Stimulated activated CD4-positive, alpha-beta T cell treated with anti-CD3 and anti-CD28 coated beads, Interleukin-4, amount 100 ng/mL, for 24 hours (primary cell): ENCODE measurements around the gene PGM1.
"Not testable (repeated sequence)": the region's sequence is repeated elsewhere in the genome, so short reads cannot be mapped to it uniquely, and the experiment has no call there.

Experiments used
- DNase-seq: peaks from one replicate; pipeline ENCODE4 v3.0.0-alpha.2; 2020

Gene PGM1

DNA sequence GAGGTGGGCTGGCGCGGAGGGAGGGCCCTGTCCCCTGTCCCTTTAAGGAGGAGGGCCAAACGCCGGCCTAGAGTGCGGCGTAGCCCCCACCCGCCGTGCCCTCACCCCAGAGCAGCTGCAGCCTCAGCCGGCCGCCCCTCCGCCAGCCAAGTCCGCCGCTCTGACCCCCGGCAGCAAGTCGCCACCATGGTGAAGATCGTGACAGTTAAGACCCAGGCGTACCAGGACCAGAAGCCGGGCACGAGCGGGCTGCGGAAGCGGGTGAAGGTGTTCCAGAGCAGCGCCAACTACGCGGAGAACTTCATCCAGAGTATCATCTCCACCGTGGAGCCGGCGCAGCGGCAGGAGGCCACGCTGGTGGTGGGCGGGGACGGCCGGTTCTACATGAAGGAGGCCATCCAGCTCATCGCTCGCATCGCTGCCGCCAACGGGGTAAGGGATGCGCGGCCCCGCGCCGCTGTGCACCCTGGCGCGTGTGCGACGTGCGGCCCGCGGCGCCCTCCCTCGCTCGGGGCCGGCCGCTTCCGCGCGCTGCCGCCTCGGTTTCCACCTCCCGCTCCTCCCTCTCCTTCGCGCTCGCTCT, at the start of gene PGM1:
Gene PGM1 (plus strand): TSS at position 109 of the 583 bp plus-strand sequence. CDS start 78 bp downstream, at position 187.
- DNase-seq: peak; percentile 77

- DNase-seq: no peak
These were observed 47.4 kb upstream of the PGM1 start for GRCh38 chr1:63545780-63546179.

- no peak for DNase-seq
These were observed 45.5 kb upstream of the PGM1 start for GRCh38 chr1:63547621-63548294.

- DNase-seq: no peak
These were observed 44.9 kb upstream of the PGM1 start for GRCh38 chr1:63548303-63548702.

DNA sequence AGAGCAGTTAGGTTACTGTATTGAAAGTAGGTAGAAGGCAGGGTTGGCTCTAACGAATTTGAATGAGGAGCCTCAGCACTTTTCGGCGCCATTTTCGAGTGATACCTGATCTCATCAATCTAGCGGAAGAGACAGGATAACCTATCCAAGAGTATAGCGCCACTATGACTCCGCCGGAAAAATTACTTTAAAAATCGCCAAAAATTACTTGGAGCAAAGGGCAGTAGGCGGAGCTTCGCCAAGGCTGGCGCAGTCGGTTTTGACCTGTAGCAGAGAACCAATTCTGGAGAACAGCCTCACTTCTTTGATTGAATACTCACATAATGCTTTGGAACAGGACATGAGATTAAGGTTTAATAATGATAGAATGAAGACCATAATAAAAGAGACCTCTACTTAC, 44.3 kb upstream of the PGM1 start:
- no peak for DNase-seq

DNA sequence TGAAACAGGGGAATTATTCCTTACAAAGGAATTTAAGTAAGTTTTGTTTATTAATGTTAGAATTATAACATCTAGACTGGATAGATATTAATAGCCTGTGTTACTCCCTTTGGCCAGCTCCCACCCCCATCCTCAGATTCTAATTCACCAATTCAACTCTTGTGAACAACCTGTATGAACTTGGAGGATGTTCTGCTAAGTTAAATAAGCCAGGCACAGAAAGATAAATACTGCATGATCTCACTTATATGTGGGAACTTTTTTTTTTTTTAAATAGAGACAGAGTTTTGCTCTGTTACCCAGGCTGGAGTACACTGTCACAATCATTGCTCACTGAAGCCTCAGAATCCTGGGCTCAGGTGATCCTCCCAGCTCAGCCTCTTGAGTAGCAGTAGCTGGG, 37.7 kb upstream of the PGM1 start:
- DNase-seq: no peak

DNA sequence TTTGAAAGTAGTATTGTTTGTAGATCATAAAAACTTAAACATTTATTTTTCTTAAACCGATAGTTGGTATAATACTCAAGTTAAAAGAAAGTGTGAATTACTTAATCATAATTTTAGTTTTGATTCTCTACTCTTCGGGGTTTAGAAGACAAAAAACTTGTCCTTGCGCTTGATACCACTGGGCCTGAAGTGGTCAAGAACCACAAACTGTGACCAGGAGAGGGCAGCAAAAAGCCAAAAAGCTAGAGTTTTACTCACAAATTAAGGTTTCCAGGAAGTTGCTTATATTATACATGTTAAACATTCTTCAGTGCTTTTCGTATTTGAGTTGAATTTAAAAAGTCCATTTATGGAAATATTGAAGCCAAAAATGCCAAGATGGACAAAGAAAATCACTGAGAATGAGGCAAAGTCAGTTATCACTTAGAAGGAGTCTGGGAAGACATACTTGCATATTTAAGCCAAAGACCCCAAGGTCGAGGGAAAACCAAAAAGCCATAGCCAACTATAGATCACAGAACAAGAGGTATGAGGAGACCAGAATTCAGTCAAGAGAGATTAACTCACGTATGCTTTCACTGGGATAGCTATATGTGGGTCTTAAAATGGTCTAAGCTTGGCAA, 35.7 kb upstream of the PGM1 start:
- DNase-seq: peak; percentile 12

GRCh38 chr1:63559357-63559756, 33.9 kb upstream of the PGM1 start:
- DNase-seq: no peak

DNA sequence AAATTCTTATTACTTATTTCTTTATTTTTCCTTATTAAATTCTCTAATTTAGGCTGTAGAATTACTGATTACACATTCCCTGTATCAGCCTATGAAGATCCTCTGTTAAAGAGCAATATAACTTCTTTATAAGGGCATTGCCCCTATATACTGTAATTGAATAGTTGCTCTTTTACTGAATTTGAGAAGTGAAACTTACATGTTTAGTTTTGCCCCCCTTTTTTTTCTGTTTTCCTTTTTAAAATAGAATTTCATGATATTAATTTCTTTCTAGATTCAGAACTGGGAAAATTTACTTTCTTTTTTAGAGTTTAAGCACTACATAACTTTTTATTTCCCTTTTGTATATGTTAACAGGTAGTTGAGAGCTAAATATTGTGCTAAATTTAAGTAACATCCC, 29.5 kb upstream of the PGM1 start:
- no peak for DNase-seq

- no peak for DNase-seq
These were observed 24.1 kb upstream of the PGM1 start for GRCh38 chr1:63569068-63569467.

GRCh38 chr1:63569640-63570316, 23.4 kb upstream of the PGM1 start:
- DNase-seq: no peak

GRCh38 chr1:63572686-63573085, 20.5 kb upstream of the PGM1 start:
- DNase-seq: not testable (repeated sequence)

DNA sequence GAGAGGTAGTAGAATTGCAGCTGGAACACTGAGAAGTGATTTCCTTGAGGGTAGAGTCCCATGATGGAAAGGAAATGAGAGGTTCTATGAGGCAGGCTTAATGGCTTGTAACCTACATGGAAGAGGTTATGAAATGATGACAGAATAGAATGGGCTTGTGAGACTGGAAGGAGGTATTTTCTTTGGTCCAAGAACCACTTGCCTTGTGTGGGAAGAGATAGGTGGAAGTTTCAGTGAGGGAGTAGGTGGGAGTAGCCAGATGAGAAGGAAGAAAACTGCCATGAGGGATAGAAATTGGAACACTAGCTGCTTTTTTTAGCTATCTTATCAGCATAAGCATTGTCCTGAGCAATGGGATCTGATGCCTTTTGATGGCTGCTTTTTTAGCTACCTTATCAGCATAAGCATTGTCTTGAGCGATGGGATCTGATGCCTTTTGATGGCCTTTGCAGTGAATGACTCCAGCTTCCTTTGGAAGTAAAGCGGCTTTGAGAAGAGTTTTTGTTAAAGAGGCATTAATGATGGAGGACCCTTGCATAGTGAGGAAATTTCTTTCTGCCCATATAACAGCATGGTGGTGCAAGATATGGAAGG, 18.9 kb upstream of the PGM1 start:
- not testable (repeated sequence) for DNase-seq

- no peak for DNase-seq
These were observed 17.8 kb upstream of the PGM1 start for GRCh38 chr1:63575340-63575826.

DNA sequence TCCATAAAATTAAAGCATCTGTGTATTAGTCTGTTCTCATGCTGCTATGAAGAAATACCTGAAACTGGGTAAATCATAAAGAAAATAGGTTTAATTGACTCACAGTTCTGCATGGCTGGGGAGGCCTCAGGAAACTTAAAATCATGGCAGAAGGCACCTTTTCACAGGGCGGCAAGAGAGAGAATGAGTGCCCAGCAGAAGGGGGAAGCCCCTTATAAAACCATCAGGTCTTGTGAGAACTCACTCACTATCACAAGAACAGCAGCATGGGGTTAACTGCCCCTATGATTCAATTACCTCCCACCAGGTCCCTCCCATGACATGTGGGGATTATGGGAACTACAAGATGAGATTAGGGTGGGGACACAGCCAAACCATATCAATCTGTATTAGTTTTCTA, 6.9 kb upstream of the PGM1 start:
- not testable (repeated sequence) for DNase-seq

DNA sequence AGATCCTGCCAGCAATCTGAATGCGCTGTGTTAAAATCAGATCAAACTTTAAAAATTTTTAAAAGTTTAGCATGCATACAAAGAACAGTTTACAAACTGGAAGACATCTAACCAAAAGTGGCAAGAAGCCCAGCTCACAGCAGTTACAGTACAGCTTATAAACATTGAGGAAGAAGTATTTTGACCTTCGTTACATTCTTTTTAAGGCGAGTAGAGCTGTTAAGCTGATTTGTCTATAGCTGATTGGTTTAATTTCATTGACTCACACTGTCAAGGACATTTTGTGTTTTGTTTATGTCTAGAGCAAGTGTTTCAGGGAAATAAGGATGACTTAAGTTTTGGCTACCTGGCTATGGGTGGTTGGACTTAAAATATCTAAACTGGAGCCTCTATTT, 3.0 kb upstream of the PGM1 start:
- DNase-seq: no peak

GRCh38 chr1:63592536-63593302, 492 bp upstream of the PGM1 start:
- DNase-seq: no peak

DNA sequence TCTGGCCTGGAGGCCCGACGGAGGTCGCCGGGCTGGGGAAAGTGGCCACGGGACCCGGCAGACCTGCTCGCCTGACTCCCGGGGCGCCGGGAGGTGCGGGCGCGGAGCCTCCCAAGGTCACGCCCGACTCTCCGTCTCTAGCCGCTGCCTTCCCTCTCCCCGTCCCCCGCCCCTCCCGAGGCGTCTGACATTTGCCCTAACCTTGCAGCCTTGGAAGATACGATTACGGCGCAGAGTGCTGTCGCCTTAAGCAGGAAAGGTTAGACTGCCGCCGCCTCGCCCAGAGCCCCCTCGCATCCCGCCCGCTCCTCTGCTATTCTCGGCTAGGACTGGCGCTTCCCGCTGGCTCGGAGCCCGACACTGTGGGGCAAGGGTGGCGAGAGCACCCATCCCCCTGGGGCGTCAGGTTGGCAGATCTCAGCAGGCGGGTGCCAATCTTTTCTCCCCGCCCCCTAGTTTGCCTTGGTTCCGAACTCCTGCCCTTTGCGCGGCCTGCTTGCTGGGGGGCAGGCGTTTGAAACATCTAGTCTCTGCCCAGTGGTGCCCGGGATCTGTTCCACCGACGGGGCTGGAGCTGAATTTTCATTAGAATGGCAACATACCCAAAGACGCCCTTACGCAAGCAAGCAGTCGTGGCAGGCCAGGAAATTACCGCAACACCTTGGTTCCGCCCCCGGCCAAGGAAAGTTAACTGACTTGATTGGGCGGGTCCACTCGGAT, 835 bp downstream of the PGM1 start:
- peak; percentile 80 for DNase-seq

DNA sequence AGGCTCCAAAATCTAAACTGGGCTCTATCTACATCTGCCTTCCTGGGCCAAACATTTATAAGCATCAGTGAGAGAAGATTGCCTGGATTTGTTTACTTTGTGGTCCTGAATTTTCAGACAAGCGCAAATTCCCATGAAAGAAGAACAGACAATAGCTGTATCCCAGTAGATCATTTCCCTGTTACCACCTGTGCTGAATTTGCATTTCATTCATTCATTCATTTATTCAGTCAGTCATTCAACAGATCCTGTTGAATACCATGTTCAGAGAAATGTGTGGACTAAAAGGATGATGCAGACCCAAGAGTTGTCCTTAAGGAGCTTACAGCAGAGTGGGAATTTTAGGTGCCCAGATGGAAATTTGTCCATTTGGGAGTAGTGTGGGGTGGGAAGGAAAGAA, 2.2 kb downstream of the PGM1 start:
- no peak for DNase-seq

DNA sequence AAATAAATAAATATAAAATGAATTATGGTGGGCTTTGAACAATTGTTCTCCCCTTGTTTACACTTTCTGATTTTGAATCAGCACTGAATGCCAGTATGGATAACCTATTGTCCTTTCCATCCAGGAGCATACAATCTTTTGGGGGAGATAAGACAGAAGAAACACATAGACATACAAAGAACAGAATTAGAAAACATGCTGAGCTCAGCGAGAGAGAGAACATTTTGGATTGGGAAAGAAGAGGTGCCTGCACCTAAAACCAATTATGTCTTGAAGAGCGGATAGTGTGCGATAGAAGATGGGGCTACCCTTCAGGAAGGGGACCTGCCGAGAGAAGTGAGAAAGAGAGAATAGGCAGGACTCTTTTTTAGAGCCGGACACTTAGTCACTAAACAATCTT, 6.6 kb downstream of the PGM1 start:
- no peak for DNase-seq

GRCh38 chr1:63600248-63600647, 7.0 kb downstream of the PGM1 start:
- no peak for DNase-seq

DNA sequence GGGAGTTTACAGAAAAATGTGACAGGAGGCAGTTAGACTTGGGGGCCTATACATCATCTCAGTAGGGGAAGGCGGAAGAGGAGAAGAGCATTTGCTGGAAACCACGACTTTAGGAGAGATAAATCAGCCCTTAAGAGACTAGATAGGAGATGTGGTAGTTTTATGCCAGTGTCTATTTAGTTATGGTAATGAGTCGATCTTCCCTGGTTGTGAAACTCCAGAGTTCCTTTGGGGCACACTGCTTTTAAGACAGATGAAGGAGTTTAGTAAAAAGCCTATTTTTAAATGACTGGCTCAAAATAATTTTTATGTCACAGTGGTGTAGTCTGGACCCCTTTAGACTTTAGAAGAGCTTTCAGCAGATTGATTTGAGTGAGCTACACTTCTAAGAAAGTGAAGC, 7.8 kb downstream of the PGM1 start:
- no peak for DNase-seq
